Smooth muscle cell (in vitro differentiated cells): ENCODE measurements around the gene TM6SF1. TPM values are rescaled to one million over a fixed set of nuclear protein-coding genes. Genes with fewer than 3 reads are reported as not detected.

Source experiments
- DNase-seq: peaks from one replicate; lab custom pipeline; 2025; ENCODE audit not compliant: unreplicated experiment; lab: John Stamatoyannopoulos, UW
- H2AFZ ChIP-seq: fragments of 200-600 bp; sonication (generic); 2 replicates; pipeline ENCODE4 v1.6.0; 2016; ENCODE audit warnings: antibody characterized with exemption, low read depth, mild to moderate bottlenecking
- H3F3A ChIP-seq: fragments of 200-600 bp; sonication (generic); 2 replicates; pipeline ENCODE4 v1.6.0; 2017; ENCODE audit warnings: antibody characterized with exemption, low read depth
- H3K27ac ChIP-seq: fragments of 200-600 bp; sonication (generic); 2 replicates; pipeline ENCODE4 v1.5.1; 2016; ENCODE audit warnings: low read depth, mild to moderate bottlenecking
- H3K27me3 ChIP-seq: fragments of 200-600 bp; sonication (generic); 2 replicates; pipeline ENCODE4 v1.6.1; 2016; ENCODE audit warnings: low read depth, mild to moderate bottlenecking
- H3K36me3 ChIP-seq: fragments of 200-600 bp; sonication (generic); 2 replicates; pipeline ENCODE4 v1.5.1; 2016; ENCODE audit warnings: low read depth
- H3K4me1 ChIP-seq: fragments of 200-600 bp; sonication (generic); 2 replicates; pipeline ENCODE4 v1.5.1; 2016; ENCODE audit warnings: low read depth
- H3K4me2 ChIP-seq: fragments of 200-600 bp; sonication (generic); 2 replicates; pipeline ENCODE4 v1.6.0; 2016; ENCODE audit warnings: mild to moderate bottlenecking
- H3K4me3 ChIP-seq: fragments of 200-600 bp; sonication (generic); 2 replicates; pipeline ENCODE4 v1.5.1; 2016; ENCODE audit warnings: mild to moderate bottlenecking
- H3K79me2 ChIP-seq: fragments of 200-600 bp; sonication (generic); 2 replicates; pipeline ENCODE4 v1.6.0; 2016; ENCODE audit warnings: low read depth, mild to moderate bottlenecking
- H3K9ac ChIP-seq: fragments of 200-600 bp; sonication (generic); 2 replicates; pipeline ENCODE4 v1.6.0; 2016; ENCODE audit warnings: low read depth
- H3K9me3 ChIP-seq: fragments of 200-600 bp; sonication (generic); replicated peaks from 2 replicates; pipeline ENCODE4 v1.5.1; 2016; ENCODE audit warnings: low read depth
- H4K20me1 ChIP-seq: fragments of 200-600 bp; sonication (generic); 2 replicates; pipeline ENCODE4 v1.6.0; 2016; ENCODE audit warnings: low read depth
- CTCF ChIP-seq: fragments of 200-600 bp; sonication (generic); IDR thresholded peaks from 2 replicates; pipeline ENCODE4 v1.5.1; 2017; ENCODE audit warnings: borderline replicate concordance, mild to moderate bottlenecking, antibody characterized with exemption; ENCODE audit not compliant: insufficient read depth, poor library complexity, severe bottlenecking
- WGBS: methylation state at CpG from one replicate; pipeline ENCODE4 v1.1.7; 2016; ENCODE audit warnings: low lambda C conversion rate; 5-methylcytosine and 5-hydroxymethylcytosine counted together
- polyA plus RNA-seq: library from polyadenylated mRNA; unstranded; fragments of >200 nt; fragmentation: Nextera tagmentation; extraction: Ambion mirVana; gene quantifications from 2 replicates; pipeline ENCODE4 v1.2.1, GENCODE V29; 2016
- total RNA-seq: library from RNA; depleted of rRNA; stranded (reverse); fragments of >200 nt; gene quantifications from 2 replicates; pipeline ENCODE4 v1.2.3, GENCODE V29; 2014

Gene TM6SF1
- total and polyA plus RNA-seq, 2 experiments from 2014 or later, result 1.5 TPM; not detected in 1

GRCh38 chr15:83153288-83153687 lies 45.8 kb downstream of the TM6SF1 start:
- Histone ChIP-seq H3K36me3 (peaks cover 26% of the 10 kb centered on the region), H2AFZ (no peak overlapping the region), H3K4me1 (no peaks in the 10 kb centered on the region), H3K9me3 (no peaks in the 10 kb centered on the region), H3K27me3 (no peaks in the 10 kb centered on the region), H3K9ac (no peak overlapping the region), H3K4me3 (no peak overlapping the region), H3F3A (no peaks in the 10 kb centered on the region), H4K20me1 (no peaks in the 10 kb centered on the region), H3K4me2 (no peak overlapping the region), H3K79me2 (no peaks in the 10 kb centered on the region), H3K27ac (no peak overlapping the region)
- TF ChIP-seq CTCF, result no peak
- 96% methylated on average over 1 of the region's 1 CpG for WGBS
- DNase-seq, result no peak

GRCh38 chr15:83155942-83156341 lies 48.5 kb downstream of the TM6SF1 start:
- Histone ChIP-seq H3F3A (no peaks in the 10 kb centered on the region), H3K9ac (no peak overlapping the region), H3K27me3 (no peaks in the 10 kb centered on the region), H3K9me3 (no peaks in the 10 kb centered on the region), H3K4me1 (no peaks in the 10 kb centered on the region), H3K4me2 (no peak overlapping the region), H3K36me3 (peaks cover 15% of the 10 kb centered on the region), H3K79me2 (no peaks in the 10 kb centered on the region), H3K4me3 (no peak overlapping the region), H3K27ac (no peak overlapping the region), H2AFZ (no peak overlapping the region), H4K20me1 (no peaks in the 10 kb centered on the region)
- TF ChIP-seq CTCF, result no peak
- 33% methylated on average over 1 of the region's 1 CpG for WGBS
- DNase-seq, result no peak

- no peak overlapping the region for H3K4me2 ChIP-seq
- peaks cover 4% of the 10 kb centered on the region for H3K36me3 ChIP-seq
- H4K20me1 ChIP-seq, result peaks cover 5% of the 10 kb centered on the region
- H3F3A ChIP-seq, result no peaks in the 10 kb centered on the region
- no peak overlapping the region for H3K27ac ChIP-seq
- H2AFZ ChIP-seq, result no peak overlapping the region
- TF ChIP-seq CTCF, result no peak
- no peaks in the 10 kb centered on the region for H3K9me3 ChIP-seq
- peaks cover 5% of the 10 kb centered on the region for H3K79me2 ChIP-seq
- no peaks in the 10 kb centered on the region for H3K4me1 ChIP-seq
- H3K4me3 ChIP-seq, result no peak overlapping the region
- 86% methylated on average over 1 of the region's 1 CpG for WGBS
- H3K27me3 ChIP-seq, result no peaks in the 10 kb centered on the region
- DNase-seq, result no peak
- no peak overlapping the region for H3K9ac ChIP-seq
Measured at GRCh38 chr15:83158393-83158792, 50.9 kb downstream of the TM6SF1 start.

GRCh38 chr15:83160741-83161140 lies 53.3 kb downstream of the TM6SF1 start:
- Histone ChIP-seq H4K20me1 (peaks cover 21% of the 10 kb centered on the region), H3K27ac (no peak overlapping the region), H3K4me1 (no peaks in the 10 kb centered on the region), H3K36me3 (peaks cover 4% of the 10 kb centered on the region), H3K9ac (no peak overlapping the region), H3K4me2 (no peak overlapping the region), H3K79me2 (peaks cover 12% of the 10 kb centered on the region), H3F3A (no peaks in the 10 kb centered on the region), H2AFZ (no peak overlapping the region), H3K9me3 (peaks cover under 1% of the 10 kb centered on the region), H3K27me3 (no peaks in the 10 kb centered on the region), H3K4me3 (no peak overlapping the region)
- no peak for DNase-seq
- 98% methylated on average over 3 of the region's 3 CpGs for WGBS
- TF ChIP-seq CTCF, result no peak
